Gastrocnemius medialis (tissue), 4 donors: Measurements from ENCODE around the gene PPP1R3D.

Experiments used
- POLR2A ChIP-seq, 2 donors: fragments of 450-650 bp; IDR thresholded peaks; one replicate each; pipeline ENCODE4 v1.6.1; 2017; ENCODE audit warnings: antibody characterized with exemption in 2 of 2, mild to moderate bottlenecking in 2 of 2, moderate library complexity in 2 of 2
- TF ChIP-seq, protein P1 (sequence below), 5 experiments: fragments of 450-650 bp in 3 of 5; fragments of 200-600 bp in 2 of 5; sonication (generic) in 2 of 5; IDR thresholded peaks in 4 of 5; conservative IDR thresholded peaks in 1 of 5; 1 replicate in 4 of 5; 2 replicates in 1 of 5; pipeline ENCODE4 v1.5.1; 2016 to 2019; ENCODE audit warnings: antibody characterized with exemption in 5 of 5, mild to moderate bottlenecking in 3 of 5, moderate library complexity in 3 of 5

DNA sequence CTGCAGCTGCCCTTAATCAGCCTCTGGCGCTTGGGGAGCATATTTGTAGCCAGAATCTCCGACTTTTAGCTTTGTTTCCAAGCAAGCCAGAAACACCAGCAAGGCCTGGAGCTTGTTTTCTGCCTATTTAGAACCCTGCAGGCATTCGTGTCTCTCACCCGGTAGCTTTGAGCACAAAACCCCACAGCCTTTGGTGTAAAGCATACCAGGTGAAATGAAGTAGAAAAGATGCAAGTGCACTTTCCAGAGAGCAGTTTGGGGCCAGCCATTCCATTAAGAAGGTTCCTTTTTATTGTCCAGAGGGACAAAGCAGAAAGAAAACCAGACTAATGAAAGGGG, 820 bp upstream of the PPP1R3D start:
- TF ChIP-seq POLR2A (IDR thresholded peaks at IDR 0.05), result no peak
- TF ChIP-seq, protein P1, sequence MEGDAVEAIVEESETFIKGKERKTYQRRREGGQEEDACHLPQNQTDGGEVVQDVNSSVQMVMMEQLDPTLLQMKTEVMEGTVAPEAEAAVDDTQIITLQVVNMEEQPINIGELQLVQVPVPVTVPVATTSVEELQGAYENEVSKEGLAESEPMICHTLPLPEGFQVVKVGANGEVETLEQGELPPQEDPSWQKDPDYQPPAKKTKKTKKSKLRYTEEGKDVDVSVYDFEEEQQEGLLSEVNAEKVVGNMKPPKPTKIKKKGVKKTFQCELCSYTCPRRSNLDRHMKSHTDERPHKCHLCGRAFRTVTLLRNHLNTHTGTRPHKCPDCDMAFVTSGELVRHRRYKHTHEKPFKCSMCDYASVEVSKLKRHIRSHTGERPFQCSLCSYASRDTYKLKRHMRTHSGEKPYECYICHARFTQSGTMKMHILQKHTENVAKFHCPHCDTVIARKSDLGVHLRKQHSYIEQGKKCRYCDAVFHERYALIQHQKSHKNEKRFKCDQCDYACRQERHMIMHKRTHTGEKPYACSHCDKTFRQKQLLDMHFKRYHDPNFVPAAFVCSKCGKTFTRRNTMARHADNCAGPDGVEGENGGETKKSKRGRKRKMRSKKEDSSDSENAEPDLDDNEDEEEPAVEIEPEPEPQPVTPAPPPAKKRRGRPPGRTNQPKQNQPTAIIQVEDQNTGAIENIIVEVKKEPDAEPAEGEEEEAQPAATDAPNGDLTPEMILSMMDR (IDR thresholded peaks at IDR 0.05 in 4 of 5, conservative IDR thresholded peaks at IDR 0.05 in 1 of 5), result no peak
